NCI-H2107 treated with DMSO at 0.1 percent for 48 hours (cell line): Measurements from ENCODE around the gene DDRGK1.
"Not testable (repeated sequence)": the region's sequence is repeated elsewhere in the genome, so short reads cannot be mapped to it uniquely, and the experiment has no call there.

ENCODE experiments used
- DNase-seq: peaks from one replicate; lab custom pipeline; 2025; ENCODE audit not compliant: unreplicated experiment; lab: John Stamatoyannopoulos, UW

Gene DDRGK1

GRCh38 chr20:3215359-3215917 is 11.0 kb upstream of the DDRGK1 start:
- DNase-seq: not testable (repeated sequence)

DNA sequence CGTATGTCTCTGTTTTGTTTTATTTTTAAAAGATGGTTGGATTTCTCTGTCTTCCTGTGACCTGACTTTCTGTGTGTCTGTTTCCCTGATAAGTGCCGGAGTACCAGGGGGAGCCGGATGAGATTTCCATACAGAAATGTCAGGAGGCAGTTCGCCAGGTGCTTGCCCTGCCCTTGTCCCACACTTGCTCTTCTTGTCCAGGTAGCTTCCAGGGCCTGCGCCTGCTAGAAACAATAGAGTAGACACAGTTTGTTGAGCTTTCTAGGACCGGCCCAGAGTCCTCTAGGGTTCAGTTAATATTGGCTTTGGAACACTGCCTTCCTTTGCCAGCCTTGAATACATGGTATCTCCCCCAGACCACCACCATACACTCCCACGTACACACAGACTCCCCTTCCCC is 8.7 kb upstream of the DDRGK1 start:
- no peak for DNase-seq

DNA sequence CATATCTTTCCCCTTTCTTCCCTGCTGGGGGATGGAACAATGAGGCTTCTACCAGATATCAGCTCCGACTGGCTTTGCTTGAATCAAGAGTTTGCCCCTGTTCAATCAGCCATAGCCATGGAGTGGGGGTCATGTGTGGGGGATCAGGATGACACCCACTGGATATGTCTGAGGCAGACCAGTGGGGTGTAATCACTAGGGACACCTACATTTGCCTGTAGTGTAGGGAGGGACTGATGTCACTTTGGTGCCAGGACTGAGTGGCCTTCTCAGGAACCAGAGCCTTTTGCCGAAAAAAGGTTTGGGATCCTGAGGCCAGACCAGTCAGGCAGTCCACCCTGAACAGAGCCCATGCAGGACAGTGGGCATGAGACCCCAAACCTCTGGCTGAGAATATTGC is 5.9 kb upstream of the DDRGK1 start:
- no peak for DNase-seq

- no peak for DNase-seq
Observed at GRCh38 chr20:3209946-3210317, 5.5 kb upstream of the DDRGK1 start.

GRCh38 chr20:3209257-3209945 is 4.9 kb upstream of the DDRGK1 start, which contains the start of gene ITPA:
Gene ITPA, plus strand, starts transcription at chr20:3209498. Its CDS starts 54 bp downstream, at chr20:3209552.
- no peak for DNase-seq

DNA sequence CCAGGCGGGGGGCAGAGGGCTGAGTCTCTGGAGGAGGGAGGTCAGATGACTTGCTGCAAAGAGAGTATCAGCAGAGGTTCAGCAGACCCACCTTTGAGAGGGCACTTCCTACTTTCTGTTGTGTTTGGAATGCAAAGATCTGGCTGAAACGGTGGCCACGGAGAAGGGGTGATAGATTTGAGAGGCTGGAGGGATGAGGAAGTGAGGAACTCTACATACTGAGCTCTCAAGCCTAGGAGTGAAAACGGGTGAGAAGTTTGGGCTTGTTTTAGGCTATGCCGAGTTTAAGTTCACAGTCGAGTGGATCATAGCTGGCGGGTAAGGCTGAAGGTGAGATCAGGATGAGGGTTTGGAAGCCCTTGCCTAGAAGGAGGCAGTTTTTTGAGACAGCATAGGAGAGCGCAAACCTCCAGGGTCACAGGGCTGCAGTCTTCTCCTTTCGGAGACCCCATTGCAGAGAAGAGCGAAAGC is 4.3 kb upstream of the DDRGK1 start:
- DNase-seq: no peak

GRCh38 chr20:3203315-3204123 is 963 bp downstream of the DDRGK1 start:
- DNase-seq: peak; percentile 18

DNA sequence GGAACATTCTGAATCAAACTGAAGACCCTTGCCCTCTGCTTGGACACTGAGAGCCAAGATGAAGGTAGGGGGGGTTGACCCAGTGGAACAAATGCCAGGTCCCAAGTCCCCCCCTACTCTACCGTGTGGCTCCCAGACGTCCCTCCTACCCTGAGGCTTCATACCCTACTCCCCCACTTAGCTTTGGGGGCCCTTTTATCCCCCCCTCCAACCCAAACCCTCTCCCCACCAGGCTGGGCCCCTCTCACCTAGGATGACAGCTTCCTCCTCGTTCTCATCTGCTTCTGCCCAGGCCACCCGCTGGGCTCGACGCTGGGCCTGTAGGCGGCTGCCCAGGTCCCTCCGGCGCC is 1.5 kb downstream of the DDRGK1 start:
- no peak for DNase-seq

GRCh38 chr20:3199976-3200755 is 4.3 kb downstream of the DDRGK1 start:
- DNase-seq: no peak

- no peak for DNase-seq
Observed at GRCh38 chr20:3199206-3199605, 5.3 kb downstream of the DDRGK1 start.

GRCh38 chr20:3195590-3196237 is 8.8 kb downstream of the DDRGK1 start:
- no peak for DNase-seq

DNA sequence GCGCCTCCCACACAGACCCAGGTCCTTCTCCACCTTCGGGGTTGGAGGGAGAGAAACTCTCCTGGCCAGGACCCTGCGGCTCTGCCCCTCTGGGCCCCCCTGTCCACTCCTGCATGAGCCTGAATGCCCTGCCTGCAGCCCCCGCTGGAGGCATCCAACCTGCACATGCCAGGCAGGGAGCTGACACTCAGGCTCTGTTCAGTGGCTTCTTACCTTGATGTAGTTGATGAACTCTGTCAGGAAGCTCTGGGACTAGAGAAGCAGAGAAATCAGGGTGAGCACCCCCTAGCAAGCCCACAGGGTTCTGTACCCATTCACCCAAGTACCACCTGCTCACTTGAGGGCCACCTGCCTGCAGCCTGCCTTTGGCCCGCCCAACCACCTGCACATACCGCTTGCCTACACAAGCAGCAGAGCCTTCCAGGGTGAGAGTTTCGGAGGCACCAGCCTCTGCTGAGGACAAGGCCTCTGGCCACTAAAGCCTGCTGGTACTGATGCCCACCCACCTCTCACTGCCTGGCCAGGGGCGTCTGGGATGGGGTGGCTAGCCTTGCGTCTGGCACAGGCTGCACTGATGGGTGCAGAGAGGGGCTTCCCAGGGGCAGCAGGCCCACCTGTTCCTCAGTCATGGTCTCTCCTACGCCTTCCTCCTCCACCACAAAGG is 9.7 kb downstream of the DDRGK1 start:
- peak; percentile 68 for DNase-seq

DNA sequence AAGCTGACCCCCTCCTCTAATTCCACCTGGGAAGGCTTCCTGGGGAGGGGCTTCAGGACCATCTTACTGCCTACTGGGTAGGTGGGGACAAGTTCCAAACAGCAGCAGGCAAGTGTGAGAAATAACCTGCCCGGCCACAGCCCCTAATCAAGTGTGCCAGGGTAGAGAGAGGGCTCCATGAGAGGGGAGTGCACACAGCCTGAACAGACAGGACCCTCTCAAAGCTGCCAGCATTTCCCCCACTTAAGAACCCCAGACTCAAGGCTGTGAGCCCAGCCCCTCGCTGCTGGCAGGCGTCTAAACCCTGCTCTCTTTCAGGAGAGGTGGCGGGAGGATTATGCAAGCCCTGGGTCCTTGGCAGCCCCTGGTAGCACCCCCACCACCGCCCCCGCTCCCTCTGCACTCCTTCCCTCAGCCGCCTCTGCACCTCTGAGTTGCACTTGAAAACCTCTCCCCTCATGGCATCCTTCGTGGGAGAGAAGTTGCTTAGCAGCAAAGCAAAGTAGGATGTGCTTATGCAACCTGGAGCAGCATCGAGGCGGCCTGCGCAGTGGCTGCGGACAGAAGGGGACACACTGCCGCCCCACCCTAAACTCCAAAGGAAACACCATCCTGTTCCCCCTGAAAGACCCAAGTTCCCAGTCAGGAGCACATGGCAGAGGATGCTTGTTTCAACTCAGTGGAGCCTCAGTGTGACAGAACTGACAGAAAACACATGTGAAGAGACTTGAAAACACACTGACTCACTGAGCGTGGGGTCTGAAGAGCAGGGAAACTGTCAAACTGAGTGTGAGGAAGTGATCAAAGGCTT is 10.5 kb downstream of the DDRGK1 start:
- no peak for DNase-seq

DNA sequence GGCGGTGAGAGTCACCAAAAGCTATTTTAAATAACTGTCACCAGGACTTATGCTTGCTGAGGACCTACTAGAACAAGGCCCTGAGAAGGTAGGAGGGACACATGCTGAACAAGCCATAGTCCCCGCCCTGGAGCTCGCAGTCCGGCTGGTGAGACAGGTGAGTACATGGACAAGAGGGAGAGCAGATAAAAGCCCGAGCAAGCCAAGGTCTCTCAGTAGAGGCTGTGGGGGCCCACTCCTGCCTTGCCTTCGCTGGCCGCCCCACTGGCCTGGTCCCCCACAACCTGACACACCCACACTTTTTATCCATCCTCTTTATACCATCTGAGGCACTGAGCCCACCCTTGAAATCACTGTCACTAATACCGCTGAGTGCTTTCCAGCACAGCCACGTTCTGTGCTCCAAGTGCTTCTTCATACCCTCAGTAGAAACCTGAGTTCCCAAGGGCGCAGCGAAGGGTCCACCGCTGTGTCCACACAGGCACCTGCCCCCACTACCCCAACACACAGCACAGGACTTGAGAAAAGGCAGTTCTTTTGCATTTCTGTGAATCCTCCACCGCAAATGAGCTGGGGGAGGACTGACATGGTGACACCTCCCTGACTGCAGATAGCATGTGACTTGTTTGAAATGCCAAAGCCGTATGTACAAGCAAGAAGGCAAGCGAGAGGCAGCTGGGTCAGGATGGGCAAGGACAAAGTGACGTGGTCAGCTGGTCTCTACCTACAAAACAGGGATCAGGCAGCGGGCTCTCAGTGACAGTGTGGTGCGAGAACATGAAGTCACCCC is 12.1 kb downstream of the DDRGK1 start:
- DNase-seq: no peak

DNA sequence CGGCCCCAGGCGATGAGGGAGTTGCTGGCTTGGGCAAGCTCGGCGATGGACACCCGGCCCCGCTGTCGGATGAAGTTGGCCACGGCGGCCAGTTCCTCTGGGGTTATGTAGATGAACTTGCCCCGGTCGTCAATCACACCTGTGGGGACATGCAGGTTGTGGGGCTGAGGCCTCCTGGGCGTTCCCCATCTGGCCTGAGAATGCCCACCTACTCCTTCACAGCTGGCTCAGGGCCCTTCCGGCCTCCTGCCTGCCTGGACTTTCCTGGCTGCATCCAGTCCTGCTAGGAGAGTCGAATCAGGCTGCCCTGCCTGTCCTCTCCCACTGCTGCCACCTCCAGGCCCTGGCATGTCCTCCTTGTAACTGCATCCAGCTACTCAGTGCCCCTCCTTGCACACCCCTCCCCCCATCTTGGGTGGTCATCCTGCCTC is 13.8 kb downstream of the DDRGK1 start:
- no peak for DNase-seq

DNA sequence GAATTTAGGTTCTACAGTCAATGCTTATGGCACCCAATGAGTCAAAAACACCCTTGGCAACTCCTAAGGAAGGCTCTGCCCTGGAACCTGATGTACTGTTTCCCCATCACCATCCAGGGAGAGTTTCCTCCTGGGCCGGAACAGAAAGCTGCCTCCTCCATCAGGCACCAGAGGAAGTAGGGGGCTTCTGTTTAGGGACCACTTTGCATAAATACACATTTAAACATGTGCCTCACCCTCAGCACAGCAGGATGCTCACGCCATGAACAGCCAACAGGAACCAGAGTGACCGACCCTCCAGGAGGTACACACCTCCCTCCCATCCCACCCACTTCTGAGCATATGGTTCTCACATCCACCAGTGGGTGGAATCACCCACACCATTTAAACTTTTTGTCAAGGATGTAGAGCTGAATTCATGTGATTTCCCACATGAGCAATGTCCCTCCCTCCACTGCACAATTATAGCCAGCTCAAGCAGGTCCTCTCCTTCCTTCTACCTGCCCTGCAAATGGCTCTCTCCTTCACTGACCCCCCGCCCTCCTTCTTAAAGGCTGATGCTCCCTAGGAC is 14.8 kb downstream of the DDRGK1 start:
- DNase-seq: no peak

- no peak for DNase-seq
Observed at GRCh38 chr20:3188823-3189413, 15.6 kb downstream of the DDRGK1 start.

GRCh38 chr20:3187861-3188260 is 16.6 kb downstream of the DDRGK1 start:
- not testable (repeated sequence) for DNase-seq
